SU-DHL-6 (cell line): ENCODE results near the gene CFAP54.

Experiments used
- H2AFZ ChIP-seq: fragments of 200-600 bp; sonication (generic); 2 replicates; pipeline ENCODE4 v1.6.1; 2014; ENCODE audit warnings: low read depth, mild to moderate bottlenecking, moderate library complexity, mixed read lengths, antibody characterized with exemption, low read length; ENCODE audit not compliant: severe bottlenecking
- H3F3A ChIP-seq: fragments of 200-600 bp; shearing (Covaris generic); 2 replicates; pipeline ENCODE4 v1.6.0; 2016; ENCODE audit warnings: antibody characterized with exemption, mild to moderate bottlenecking; ENCODE audit not compliant: insufficient read depth
- H3K27ac ChIP-seq: fragments of 200-600 bp; sonication (generic); 2 replicates; pipeline ENCODE4 v1.5.1; 2016; ENCODE audit warnings: low read depth, mild to moderate bottlenecking, low read length, moderate library complexity, mixed read lengths
- H3K27me3 ChIP-seq: fragments of 200-600 bp; sonication (generic), shearing (Covaris generic); 2 replicates; pipeline ENCODE4 v1.6.0; 2014; ENCODE audit warnings: mild to moderate bottlenecking, low read length
- H3K36me3 ChIP-seq: fragments of 200-600 bp; sonication (generic); 2 replicates; pipeline ENCODE4 v1.6.1; 2014; ENCODE audit warnings: mild to moderate bottlenecking, low read length, mixed read lengths
- H3K4me2 ChIP-seq: fragments of 300-600, 200-600 bp; shearing (Covaris generic), sonication (generic); 2 replicates; pipeline ENCODE4 v1.6.0; 2014; ENCODE audit warnings: low read length, low read depth, mild to moderate bottlenecking; ENCODE audit not compliant: poor library complexity, severe bottlenecking
- H3K4me3 ChIP-seq: fragments of 200-600 bp; sonication (generic); 2 replicates; pipeline ENCODE4 v1.5.1; 2014; ENCODE audit warnings: antibody characterized with exemption, low read length, mild to moderate bottlenecking, mixed read lengths; ENCODE audit not compliant: insufficient read depth, poor library complexity, severe bottlenecking
- H3K79me2 ChIP-seq: fragments of 200-600 bp; sonication (generic); 2 replicates; pipeline ENCODE4 v1.6.1; 2014; ENCODE audit warnings: mild to moderate bottlenecking, low read length, moderate library complexity; ENCODE audit not compliant: insufficient read depth
- H3K9ac ChIP-seq: fragments of 200-600 bp; sonication (generic); 2 replicates; pipeline ENCODE4 v1.7.0; 2014; ENCODE audit warnings: mild to moderate bottlenecking, low read length
- H3K9me2 ChIP-seq: fragments of 200-600 bp; sonication (generic); replicated peaks from 2 replicates; pipeline ENCODE4 v1.6.1; 2014; ENCODE audit warnings: low read length; ENCODE audit not compliant: insufficient read depth
- H3K9me3 ChIP-seq: fragments of 200-600 bp; sonication (generic); 2 replicates; pipeline ENCODE4 v1.6.1; 2014; ENCODE audit warnings: low read length, mixed read lengths; ENCODE audit not compliant: insufficient read depth
- H4K20me1 ChIP-seq: fragments of 200-600 bp; sonication (generic); 2 replicates; pipeline ENCODE4 v1.6.1; 2014; ENCODE audit warnings: low read depth, mild to moderate bottlenecking, antibody characterized with exemption, low read length, moderate library complexity, mixed read lengths
- EZH2phosphoT487 ChIP-seq: fragments of 200-600 bp; sonication (generic), shearing (Covaris generic); conservative IDR thresholded peaks from 2 replicates; pipeline ENCODE4 v1.6.1; 2018; ENCODE audit warnings: mild to moderate bottlenecking, antibody characterized with exemption, low read length, moderate library complexity, mixed read lengths
- TF ChIP-seq, protein P1 (sequence below): fragments of 200-600 bp; sonication (generic); IDR thresholded peaks from one replicate; pipeline ENCODE4 v1.5.1; 2017; ENCODE audit warnings: antibody characterized with exemption, mild to moderate bottlenecking, low read length, moderate library complexity; ENCODE audit not compliant: insufficient read depth, poor library complexity, severe bottlenecking

Gene CFAP54

GRCh38 chr12:96806272-96806671 lies 316.9 kb downstream of the CFAP54 start:
- H3K9me3 ChIP-seq = 0 out of 2 replicates have a peak, but pooled peaks cover 3% of the 10 kb centered on the region
- no peak overlapping the region for H3K4me3 ChIP-seq
- no peak overlapping the region for H3K27ac ChIP-seq
- no peaks in the 10 kb centered on the region for H3K9me2 ChIP-seq
- H3K79me2 ChIP-seq = no peaks in the 10 kb centered on the region
- H2AFZ ChIP-seq = no peak overlapping the region
- H3F3A ChIP-seq = no peaks in the 10 kb centered on the region
- H3K27me3 ChIP-seq = no peaks in the 10 kb centered on the region
- no peak overlapping the region for H3K9ac ChIP-seq
- TF ChIP-seq, protein P1, sequence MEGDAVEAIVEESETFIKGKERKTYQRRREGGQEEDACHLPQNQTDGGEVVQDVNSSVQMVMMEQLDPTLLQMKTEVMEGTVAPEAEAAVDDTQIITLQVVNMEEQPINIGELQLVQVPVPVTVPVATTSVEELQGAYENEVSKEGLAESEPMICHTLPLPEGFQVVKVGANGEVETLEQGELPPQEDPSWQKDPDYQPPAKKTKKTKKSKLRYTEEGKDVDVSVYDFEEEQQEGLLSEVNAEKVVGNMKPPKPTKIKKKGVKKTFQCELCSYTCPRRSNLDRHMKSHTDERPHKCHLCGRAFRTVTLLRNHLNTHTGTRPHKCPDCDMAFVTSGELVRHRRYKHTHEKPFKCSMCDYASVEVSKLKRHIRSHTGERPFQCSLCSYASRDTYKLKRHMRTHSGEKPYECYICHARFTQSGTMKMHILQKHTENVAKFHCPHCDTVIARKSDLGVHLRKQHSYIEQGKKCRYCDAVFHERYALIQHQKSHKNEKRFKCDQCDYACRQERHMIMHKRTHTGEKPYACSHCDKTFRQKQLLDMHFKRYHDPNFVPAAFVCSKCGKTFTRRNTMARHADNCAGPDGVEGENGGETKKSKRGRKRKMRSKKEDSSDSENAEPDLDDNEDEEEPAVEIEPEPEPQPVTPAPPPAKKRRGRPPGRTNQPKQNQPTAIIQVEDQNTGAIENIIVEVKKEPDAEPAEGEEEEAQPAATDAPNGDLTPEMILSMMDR = no peak
- no peak for TF ChIP-seq EZH2phosphoT487
- no peak overlapping the region for H3K4me2 ChIP-seq
- no peaks in the 10 kb centered on the region for H3K36me3 ChIP-seq
- no peaks in the 10 kb centered on the region for H4K20me1 ChIP-seq

DNA sequence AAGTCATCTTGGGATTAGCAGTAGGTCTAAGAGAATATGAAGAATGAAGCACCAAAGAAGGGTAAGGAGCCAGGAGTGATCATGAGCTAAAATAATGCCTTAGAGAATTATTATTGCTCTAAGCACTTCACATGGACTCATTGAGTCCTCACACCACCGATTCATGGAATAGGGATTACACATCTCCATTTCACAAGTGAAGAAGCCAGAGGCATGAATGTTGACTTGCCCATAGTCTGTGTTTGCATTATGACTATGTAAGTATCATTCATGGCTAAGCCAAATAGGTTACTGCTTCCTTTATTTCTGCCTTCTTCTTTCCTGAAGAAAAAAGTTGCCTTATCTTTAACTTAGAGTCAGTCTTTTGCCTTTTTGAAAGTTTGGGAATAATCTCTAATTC lies 318.4 kb downstream of the CFAP54 start:
- H4K20me1 ChIP-seq = no peaks in the 10 kb centered on the region
- no peaks in the 10 kb centered on the region for H3K36me3 ChIP-seq
- no peaks in the 10 kb centered on the region for H3K9me2 ChIP-seq
- H3K79me2 ChIP-seq = no peaks in the 10 kb centered on the region
- 0 out of 2 replicates have a peak, but pooled peaks cover 3% of the 10 kb centered on the region for H3K9me3 ChIP-seq
- no peak overlapping the region for H3K4me3 ChIP-seq
- H3K27me3 ChIP-seq = no peaks in the 10 kb centered on the region
- no peak overlapping the region for H2AFZ ChIP-seq
- H3F3A ChIP-seq = no peaks in the 10 kb centered on the region
- no peak overlapping the region for H3K9ac ChIP-seq
- no peak for TF ChIP-seq EZH2phosphoT487
- TF ChIP-seq, protein P1 = no peak
- H3K27ac ChIP-seq = no peak overlapping the region
- H3K4me2 ChIP-seq = no peak overlapping the region

DNA sequence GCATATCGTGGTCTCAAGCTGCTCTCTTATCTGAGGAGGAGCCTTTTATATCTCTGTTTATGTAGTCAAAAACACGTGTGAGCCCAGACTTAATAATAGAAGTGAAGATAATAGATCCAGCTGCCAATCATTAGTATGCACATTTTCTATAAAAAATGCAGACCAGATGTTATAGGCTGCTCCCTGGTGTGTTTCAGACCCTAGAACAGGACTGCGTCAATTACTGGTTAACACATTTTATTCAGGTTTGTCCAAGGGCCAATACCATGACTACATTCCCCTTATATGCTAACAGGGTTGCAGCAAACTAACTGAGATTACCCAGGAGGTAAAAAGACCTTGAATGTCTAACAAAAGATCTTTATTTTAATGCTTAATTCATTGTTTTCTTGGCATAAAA lies 319.2 kb downstream of the CFAP54 start:
- Histone ChIP-seq H3K9ac (no peak overlapping the region), H3K27ac (no peak overlapping the region), H3F3A (no peaks in the 10 kb centered on the region), H3K36me3 (no peaks in the 10 kb centered on the region), H3K79me2 (no peaks in the 10 kb centered on the region), H3K9me3 (0 out of 2 replicates have a peak, but pooled peaks cover under 1% of the 10 kb centered on the region), H3K4me2 (no peak overlapping the region), H4K20me1 (no peaks in the 10 kb centered on the region), H3K9me2 (no peaks in the 10 kb centered on the region), H2AFZ (no peak overlapping the region), H3K4me3 (no peak overlapping the region), H3K27me3 (no peaks in the 10 kb centered on the region)
- TF ChIP-seq, protein P1 = no peak
- TF ChIP-seq EZH2phosphoT487 = no peak
